Transverse colon (tissue), 4 donors: ENCODE results near the gene KXD1. TPM values are rescaled to one million over a fixed set of nuclear protein-coding genes. Genes with fewer than 3 reads are reported as not detected.
"Not testable (repeated sequence)": the region's sequence is repeated elsewhere in the genome, so short reads cannot be mapped to it uniquely, and the experiment has no call there.

ENCODE experiments used
- DNase-seq: peaks from one replicate; pipeline ENCODE4 v3.0.0-alpha.2; 2019
- H3K27ac ChIP-seq, 4 donors: fragments of 200-600 bp; sonication (generic); 2 replicates each; pipeline ENCODE4 v1.5.1; 2016 to 2018; ENCODE audit warnings: inconsistent platforms in 4 of 4
- H3K27me3 ChIP-seq: fragments of 200-600 bp; sonication (generic); 2 replicates; pipeline ENCODE4 v1.5.1; 2017; ENCODE audit warnings: inconsistent platforms
- H3K36me3 ChIP-seq, 4 donors: fragments of 200-600 bp; sonication (generic); 2 replicates each; pipeline ENCODE4 v1.5.1; 2017 to 2019; ENCODE audit warnings: inconsistent platforms in 4 of 4
- H3K4me1 ChIP-seq, 4 donors: fragments of 200-600 bp; sonication (generic); 2 replicates each; pipeline ENCODE4 v1.5.1; 2017 to 2020; ENCODE audit warnings: inconsistent platforms in 4 of 4
- H3K4me3 ChIP-seq, 4 donors: fragments of 200-600 bp; sonication (generic); 1 replicate in 1 of 4; 2 replicates in 3 of 4; pipeline versions ENCODE4 v1.5.1 to v1.6.1; 2017 to 2019; ENCODE audit warnings: inconsistent platforms in 4 of 4
- H3K9me3 ChIP-seq, 2 donors: fragments of 200-600 bp; sonication (generic); 2 replicates each; pipeline ENCODE4 v1.5.1; 2017 to 2019; ENCODE audit warnings: inconsistent platforms in 2 of 2
- CTCF ChIP-seq, 5 experiments: fragments of 200-600 bp in 3 of 5; fragments of 450-650 bp in 2 of 5; sonication (generic) in 3 of 5; IDR thresholded peaks; 1 replicate in 2 of 5; 2 replicates in 3 of 5; pipeline ENCODE4 v1.5.1; 2016 to 2017; ENCODE audit warnings: antibody characterized with exemption in 5 of 5, inconsistent platforms in 3 of 5, mild to moderate bottlenecking in 2 of 5, moderate library complexity in 1 of 5
- EP300 ChIP-seq: sonication (generic); formaldehyde crosslinking; IDR thresholded peaks from one replicate; pipeline ENCODE4 v1.6.1; 2017; ENCODE audit warnings: antibody characterized with exemption, low read depth
- POLR2A ChIP-seq: fragments of 450-650 bp; IDR thresholded peaks from one replicate; pipeline ENCODE4 v1.6.1; 2016; ENCODE audit warnings: antibody characterized with exemption, mild to moderate bottlenecking, moderate library complexity
- POLR2AphosphoS5 ChIP-seq, 3 donors: sonication (generic); formaldehyde crosslinking; IDR thresholded peaks; one replicate each; pipeline ENCODE4 v1.6.1; 2016; ENCODE audit warnings: antibody characterized with exemption in 3 of 3
- WGBS, 2 donors: methylation state at CpG; one replicate each; pipeline ENCODE4 v1.1.5; 2018; ENCODE audit warnings: low coverage in 1 of 2; 5-methylcytosine and 5-hydroxymethylcytosine counted together
- in situ Hi-C, 4 donors: fragments of 200-750 bp; cut with MboI; loops; one replicate each; pipeline versions ENCODE4 v1.15.0 to v1.15.1; 2017; ENCODE audit warnings: low sequenced_read_pairs in 3 of 4, low pct_ligation_motif_present in 1 of 4, low pct_unique_long_range_greater_than_20kb in 1 of 4
- intact Hi-C: fragments of 100-400 bp; cut with DNase I; formaldehyde crosslinking; loops from one replicate; pipeline ENCODE4 v1.15.1; 2023; ENCODE audit warnings: low total_unique reads
- total RNA-seq, 4 donors: library from RNA; depleted of rRNA; stranded (reverse); fragments of >200 nt; gene quantifications; one replicate each; pipeline ENCODE4 v1.1.0, GENCODE V29; 2016

Gene KXD1
- total RNA-seq, 4 donors from 2014 or later: 62.1 to 195 (median 98.0) TPM

- in situ Hi-C loops: no loop called here
- Histone ChIP-seq H3K27ac (no peak overlapping the region), H3K36me3 (peaks cover 0 to 12% (median 5%) of the 10 kb centered on the region in 4 donors)
Observed at GRCh38 chr19:18536475-18536874, 21.2 kb upstream of the KXD1 start.

GRCh38 chr19:18537431-18537830 lies 20.2 kb upstream of the KXD1 start:
- TF ChIP-seq POLR2A: peak; percentile 8
- TF ChIP-seq CTCF (IDR thresholded peaks at IDR 0.05): no peak
- no peaks in the 10 kb centered on the region for H3K9me3 ChIP-seq
- H3K4me3 ChIP-seq: no peak overlapping the region
- 93% methylated on average over 17 of the region's 17 CpGs; no CpG with 5 or more reads in 1 of the 2 donors for WGBS, 2 donors
- DNase-seq: no peak
- H3K36me3 ChIP-seq: peaks cover 0 to 8% (median 2%) of the 10 kb centered on the region in 4 donors
- intact Hi-C loops (no loop called here), in situ Hi-C loops (no loop called here)
- H3K27ac ChIP-seq: no peak overlapping the region
- H3K27me3 ChIP-seq: no peaks in the 10 kb centered on the region
- peaks cover 7 to 12% (median 9%) of the 10 kb centered on the region in 4 donors for H3K4me1 ChIP-seq

More at GRCh38 chr19:18536475-18536874, 21.2 kb upstream of the KXD1 start:
- intact Hi-C loops: no loop called here
- Histone ChIP-seq H3K9me3 (no peaks in the 10 kb centered on the region), H3K4me1 (peaks cover 0 to 2% (median under 1%) of the 10 kb centered on the region in 4 donors), H3K27me3 (no peaks in the 10 kb centered on the region), H3K4me3 (no peak overlapping the region)
- TF ChIP-seq CTCF (IDR thresholded peaks at IDR 0.05): no peak
- TF ChIP-seq EP300: no peak
- TF ChIP-seq POLR2AphosphoS5 (IDR thresholded peaks at IDR 0.05): no peak
- no peak for TF ChIP-seq POLR2A
- WGBS, 2 donors: 97% methylated on average over 10 of the region's 10 CpGs; no CpG with 5 or more reads in 1 of the 2 donors
- no peak for DNase-seq

GRCh38 chr19:18538115-18538514 lies 19.6 kb upstream of the KXD1 start:
- no peak for DNase-seq
- TF ChIP-seq EP300: no peak
- no peak for TF ChIP-seq CTCF (IDR thresholded peaks at IDR 0.05)
- no peak for TF ChIP-seq POLR2A
- TF ChIP-seq POLR2AphosphoS5 (IDR thresholded peaks at IDR 0.05): no peak
- Histone ChIP-seq H3K4me3 (no peak overlapping the region), H3K9me3 (no peaks in the 10 kb centered on the region), H3K27ac (no peak overlapping the region), H3K36me3 (peaks cover 0 to 6% (median 2%) of the 10 kb centered on the region in 4 donors), H3K27me3 (no peaks in the 10 kb centered on the region), H3K4me1 (peaks cover 9 to 12% (median 11%) of the 10 kb centered on the region in 4 donors)
- in situ Hi-C loops: no loop called here
- intact Hi-C loops: no loop called here
- 95% methylated on average over 22 of the region's 22 CpGs; no CpG with 5 or more reads in 1 of the 2 donors for WGBS, 2 donors

- in situ Hi-C loops (no loop called here), intact Hi-C loops (no loop called here)
Observed at GRCh38 chr19:18539372-18539771, 18.3 kb upstream of the KXD1 start.

GRCh38 chr19:18540200-18540599 lies 17.5 kb upstream of the KXD1 start:
- intact Hi-C loops, in situ Hi-C loops, H3K36me3 ChIP-seq, DNase-seq, H3K27me3 ChIP-seq, H3K27ac ChIP-seq, H3K4me3 ChIP-seq, H3K9me3 ChIP-seq: not testable (repeated sequence)
- 92% methylated on average over 1 of the region's 1 CpG; no CpG with 5 or more reads in 1 of the 2 donors for WGBS, 2 donors
- H3K4me1 ChIP-seq: peaks cover 14 to 20% (median 17%) of the 10 kb centered on the region in 4 donors

More at GRCh38 chr19:18539372-18539771, 18.3 kb upstream of the KXD1 start:
- peaks cover 14 to 19% (median 17%) of the 10 kb centered on the region in 4 donors for H3K4me1 ChIP-seq
- peaks cover 0 to 6% (median 2%) of the 10 kb centered on the region in 4 donors for H3K36me3 ChIP-seq
- WGBS, 2 donors: 97% methylated on average over 19 of the region's 19 CpGs; no CpG with 5 or more reads in 1 of the 2 donors
- TF ChIP-seq CTCF (IDR thresholded peaks at IDR 0.05): no peak
- TF ChIP-seq POLR2A: no peak
- no peak for TF ChIP-seq POLR2AphosphoS5 (IDR thresholded peaks at IDR 0.05)
- TF ChIP-seq EP300: no peak
- no peak overlapping the region for H3K4me3 ChIP-seq
- no peak overlapping the region for H3K27ac ChIP-seq
- no peaks in the 10 kb centered on the region for H3K27me3 ChIP-seq
- DNase-seq: no peak
- no peaks in the 10 kb centered on the region for H3K9me3 ChIP-seq
